DND-41 (cell line): ENCODE results near the gene CBR1.

Experiments
- EZH2 ChIP-seq: IDR thresholded peaks from 3 replicates; pipeline ENCODE4 v1.6.1; 2012; ENCODE audit warnings: borderline replicate concordance, low read depth, mild to moderate bottlenecking, moderate library complexity, low read length, inconsistent platforms; ENCODE audit not compliant: severe bottlenecking
- TF ChIP-seq, protein P1 (sequence below): IDR thresholded peaks from 2 replicates; pipeline ENCODE4 v1.5.1; 2012; ENCODE audit warnings: borderline replicate concordance, low read length, moderate library complexity, mild to moderate bottlenecking; ENCODE audit not compliant: poor library complexity, severe bottlenecking; ENCODE audit errors: extremely low read depth

DNA sequence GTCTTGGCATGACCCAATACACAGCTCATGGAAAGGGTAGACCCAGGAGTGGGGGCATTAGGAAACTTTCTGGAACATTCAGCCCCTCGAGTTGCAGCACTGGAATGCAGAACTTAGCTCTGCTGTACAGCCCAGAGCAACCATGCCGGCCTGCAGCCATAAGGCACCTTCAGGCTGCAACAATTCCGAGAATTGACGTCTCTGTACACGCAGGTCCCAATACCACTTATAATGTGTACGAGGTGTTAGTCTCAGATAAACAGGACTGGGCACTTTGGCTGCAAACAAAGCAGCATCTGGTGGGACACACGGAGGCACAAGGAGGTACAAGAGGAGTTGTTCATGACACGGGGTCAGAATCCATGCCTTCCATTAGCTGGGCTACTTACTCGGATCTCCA is 7.9 kb downstream of the CBR1 start:
- TF ChIP-seq, protein P1, sequence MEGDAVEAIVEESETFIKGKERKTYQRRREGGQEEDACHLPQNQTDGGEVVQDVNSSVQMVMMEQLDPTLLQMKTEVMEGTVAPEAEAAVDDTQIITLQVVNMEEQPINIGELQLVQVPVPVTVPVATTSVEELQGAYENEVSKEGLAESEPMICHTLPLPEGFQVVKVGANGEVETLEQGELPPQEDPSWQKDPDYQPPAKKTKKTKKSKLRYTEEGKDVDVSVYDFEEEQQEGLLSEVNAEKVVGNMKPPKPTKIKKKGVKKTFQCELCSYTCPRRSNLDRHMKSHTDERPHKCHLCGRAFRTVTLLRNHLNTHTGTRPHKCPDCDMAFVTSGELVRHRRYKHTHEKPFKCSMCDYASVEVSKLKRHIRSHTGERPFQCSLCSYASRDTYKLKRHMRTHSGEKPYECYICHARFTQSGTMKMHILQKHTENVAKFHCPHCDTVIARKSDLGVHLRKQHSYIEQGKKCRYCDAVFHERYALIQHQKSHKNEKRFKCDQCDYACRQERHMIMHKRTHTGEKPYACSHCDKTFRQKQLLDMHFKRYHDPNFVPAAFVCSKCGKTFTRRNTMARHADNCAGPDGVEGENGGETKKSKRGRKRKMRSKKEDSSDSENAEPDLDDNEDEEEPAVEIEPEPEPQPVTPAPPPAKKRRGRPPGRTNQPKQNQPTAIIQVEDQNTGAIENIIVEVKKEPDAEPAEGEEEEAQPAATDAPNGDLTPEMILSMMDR = no peak
- no peak for TF ChIP-seq EZH2
